K562 (cell line): ENCODE results near the gene COX11. TPM values are rescaled to one million over a fixed set of nuclear protein-coding genes. Genes with fewer than 3 reads are reported as not detected.
A peak's percentile ranks its signal among the peaks of the same experiment; 100 is the strongest.

Experiments
- C11orf30 ChIP-seq: fragments of 450-650 bp; IDR thresholded peaks from 2 replicates; pipeline ENCODE4 v1.6.1; 2016; ENCODE audit warnings: low read depth, mild to moderate bottlenecking
- CAMTA2 ChIP-seq: fragments of 250-450 bp; sonication (Bioruptor Pico); conservative IDR thresholded peaks from 2 replicates; pipeline ENCODE4 v1.5.1; 2022
- CHD4 ChIP-seq: fragments of 200-600 bp; sonication (generic); IDR thresholded peaks from 3 replicates; pipeline ENCODE4 v1.6.1; 2012; ENCODE audit warnings: low read depth, mild to moderate bottlenecking, mixed read lengths, low read length, inconsistent platforms; ENCODE audit not compliant: insufficient read depth, insufficient replicate concordance, poor library complexity, severe bottlenecking
- DEAF1 ChIP-seq: fragments of 450-650 bp; formaldehyde crosslinking; IDR thresholded peaks from 2 replicates; pipeline ENCODE4 v1.4.0; 2020; ENCODE audit warnings: mild to moderate bottlenecking, moderate library complexity
- ERF ChIP-seq: fragments of 450-650 bp; formaldehyde crosslinking; IDR thresholded peaks from 2 replicates; pipeline ENCODE4 v1.4.0; 2020; ENCODE audit warnings: mild to moderate bottlenecking, mixed read lengths
- HDAC1 ChIP-seq, 2 experiments: fragments of 450-650 bp; IDR thresholded peaks; 2 replicates each; pipeline ENCODE4 v1.6.1; 2016 to 2017; ENCODE audit warnings: inconsistent platforms in 1 of 2, mild to moderate bottlenecking in 1 of 2, moderate library complexity in 1 of 2
- HDAC2 ChIP-seq: fragments of 450-650 bp; IDR thresholded peaks from 2 replicates; pipeline ENCODE4 v1.6.1; 2016; ENCODE audit warnings: mild to moderate bottlenecking
- HDAC3 ChIP-seq: fragments of 450-650 bp; IDR thresholded peaks from 2 replicates; pipeline ENCODE4 v1.6.1; 2018; ENCODE audit warnings: borderline replicate concordance, mild to moderate bottlenecking, moderate library complexity; ENCODE audit not compliant: partially characterized antibody
- HSF4 ChIP-seq: fragments of 250-450 bp; sonication (Bioruptor Pico); IDR thresholded peaks from 2 replicates; pipeline ENCODE4 v2.1.2; 2022; ENCODE audit warnings: mild to moderate bottlenecking, moderate library complexity, borderline replicate concordance
- KAT2B ChIP-seq: IDR thresholded peaks from one replicate; pipeline ENCODE4 v1.6.1; 2012; ENCODE audit warnings: low read depth, mild to moderate bottlenecking, control low read depth, inconsistent platforms, low read length, moderate library complexity
- MAZ ChIP-seq, 2 experiments: fragments of 450-650 bp in 1 of 2; sonication (generic) in 1 of 2; formaldehyde crosslinking; IDR thresholded peaks in 1 of 2; conservative IDR thresholded peaks in 1 of 2; 2 replicates each; pipeline versions ENCODE4 v1.4.0 to v1.5.0; 2020; ENCODE audit warnings: mild to moderate bottlenecking in 1 of 2, missing genetic modification reagents in 1 of 2
- NFIX ChIP-seq: fragments of 250-450 bp; sonication (Bioruptor Pico); IDR thresholded peaks from 2 replicates; pipeline ENCODE4 v1.4.0; 2020; ENCODE audit warnings: low read depth, mild to moderate bottlenecking, moderate library complexity
- NFRKB ChIP-seq: fragments of 450-650 bp; IDR thresholded peaks from 2 replicates; pipeline ENCODE4 v1.6.1; 2016; ENCODE audit warnings: low read depth
- PKNOX1 ChIP-seq: fragments of 450-650 bp; IDR thresholded peaks from 2 replicates; pipeline ENCODE4 v1.6.1; 2016
- RAD21 ChIP-seq, 2 experiments: fragments of 250-450 bp in 1 of 2; fragments of 450-650 bp in 1 of 2; sonication (Bioruptor Pico) in 1 of 2; formaldehyde crosslinking in 1 of 2; IDR thresholded peaks in 1 of 2; conservative IDR thresholded peaks in 1 of 2; 2 replicates each; pipeline versions ENCODE4 v1.4.0 to v1.8.0; 2020 to 2022; ENCODE audit warnings: mild to moderate bottlenecking in 2 of 2, moderate library complexity in 1 of 2
- SIX5 ChIP-seq, 2 experiments: IDR thresholded peaks; 2 replicates each; pipeline ENCODE4 v1.6.1; 2011; ENCODE audit warnings: low read length in 2 of 2, borderline replicate concordance in 1 of 2, low read depth in 1 of 2, mild to moderate bottlenecking in 1 of 2, moderate library complexity in 1 of 2; ENCODE audit not compliant: insufficient read depth in 1 of 2
- SP1 ChIP-seq: sonication (generic); formaldehyde crosslinking; IDR thresholded peaks from 2 replicates; pipeline ENCODE4 v1.8.1; 2022; ENCODE audit warnings: mild to moderate bottlenecking, missing genetic modification reagents
- TCF7L2 ChIP-seq: fragments of 150-350 bp; IDR thresholded peaks from 2 replicates; pipeline ENCODE4 v1.6.1; 2016; ENCODE audit warnings: low read depth, mild to moderate bottlenecking, low read length, moderate library complexity
- ZFP36 ChIP-seq: fragments of 150-350 bp; IDR thresholded peaks from 2 replicates; pipeline ENCODE4 v1.6.1; 2018; ENCODE audit warnings: low read length, low read depth; ENCODE audit not compliant: partially characterized antibody
- ZFX ChIP-seq: sonication (generic); formaldehyde crosslinking; IDR thresholded peaks from 2 replicates; pipeline ENCODE4 v1.8.0; 2022; ENCODE audit warnings: mild to moderate bottlenecking, missing genetic modification reagents, moderate library complexity
- ZNF740 ChIP-seq, 3 experiments: fragments of 200-800 bp in 1 of 3; sonication (Bioruptor generic) in 1 of 3; sonication (generic) in 1 of 3; formaldehyde crosslinking in 1 of 3; IDR thresholded peaks; 2 replicates each; pipeline versions ENCODE4 v1.6.1 to v1.8.0; 2016 to 2022; ENCODE audit warnings: mild to moderate bottlenecking in 2 of 3, missing compliant biosample characterization in 2 of 3, missing genetic modification characterization in 2 of 3, missing genetic modification reagents in 1 of 3
- polyA plus RNA-seq, 8 experiments: library from polyadenylated mRNA; depleted of rRNA in 4 of 8; stranded (reverse) in 5 of 8; unstranded in 3 of 8; fragments of >200 nt; fragmentation: Nextera tagmentation in 2 of 8; fragmentation: Illumina TruSeq in 1 of 8; extraction: Ambion mirVana in 2 of 8; extraction: Trizol in 1 of 8; gene quantifications; 2 replicates each; pipeline versions ENCODE4 v1.2.1 to v1.2.3, GENCODE V29; 2011 to 2014; ENCODE audit warnings: inconsistent platforms in 1 of 8, missing spikeins in 1 of 8
- total RNA-seq, 7 experiments: library from RNA; depleted of rRNA in 6 of 7; stranded (reverse); fragments of >200 nt in 6 of 7; fragmentation: Illumina TruSeq in 2 of 7; extraction: Trizol in 2 of 7; gene quantifications; 2 replicates each; pipeline versions ENCODE4 v1.2.1 to v1.2.3, GENCODE V29; 2011 to 2021; ENCODE audit warnings: low replicate concordance in 1 of 7

Gene COX11
- total and polyA plus RNA-seq, 9 of the 15 experiments (the other 6 are each of a cell fraction or from before 2014, with no cell fraction given) = 18.5 to 112 (median 30.7) TPM

- TF ChIP-seq HSF4 (CRISPR knock-in tag) = no peak
- peak in 1 of 2 experiments; percentile 39; a peak in 1 of 4 replicates for TF ChIP-seq HDAC1 (IDR thresholded peaks at IDR 0.05)
- TF ChIP-seq TCF7L2 = 0 out of 2 replicates have a peak, but pooled peaks have one; percentile 27
- peak; percentile 49 to 65 for TF ChIP-seq MAZ (CRISPR knock-in tag; conservative IDR thresholded peaks at IDR 0.05 in 1 of 2, IDR thresholded peaks at IDR 0.05 in 1 of 2)
- TF ChIP-seq KAT2B = no peak
- peak; percentile 25; the same call in 1 of the 2 replicates for TF ChIP-seq NFRKB
- TF ChIP-seq ZFP36 = no peak
- peak; percentile 96 for TF ChIP-seq ZNF740 (CRISPR knock-in tag; IDR thresholded peaks at IDR 0.05)
- no peak for TF ChIP-seq ZNF740 (tag; IDR thresholded peaks at IDR 0.05)
- TF ChIP-seq DEAF1 (CRISPR knock-in tag) = no peak
- TF ChIP-seq HDAC2 = 0 out of 2 replicates have a peak, but pooled peaks have one; percentile 13
- peak; percentile 40 for TF ChIP-seq SP1 (CRISPR knock-in tag)
- TF ChIP-seq C11orf30 = peak; percentile 27; the same call in 1 of the 2 replicates
- no peak for TF ChIP-seq CAMTA2 (CRISPR knock-in tag)
- no peak for TF ChIP-seq SIX5 (IDR thresholded peaks at IDR 0.05; ENCODE audit: borderline replicate concordance in 1 of 2, insufficient read depth in 1 of 2, low read depth in 1 of 2, low read length in 2 of 2)
- TF ChIP-seq CHD4 = no peak
- 0 out of 2 replicates have a peak, but pooled peaks have one; percentile 31 for TF ChIP-seq ERF (CRISPR knock-in tag)
- TF ChIP-seq ZFX (CRISPR knock-in tag) = peak; percentile 51
- TF ChIP-seq NFIX (CRISPR knock-in tag) = no peak
- peak; percentile 84 for TF ChIP-seq HDAC3
- 0 out of 2 replicates have a peak, but pooled peaks have one; percentile 26 for TF ChIP-seq PKNOX1
- peak in 1 of 2 experiments; percentile 26; a peak in 1 of 4 replicates for TF ChIP-seq RAD21 (CRISPR knock-in tag; conservative IDR thresholded peaks at IDR 0.05 in 1 of 2, IDR thresholded peaks at IDR 0.05 in 1 of 2)
Measured at GRCh38 chr17:54968262-54968987, at the start of gene COX11, which contains the start of gene STXBP4 (continued).
